DMS114 treated with DMSO at 0.1 percent for 48 hours (cell line): ENCODE measurements around the gene CTNNA2.

Experiments
- DNase-seq: peaks from one replicate; lab custom pipeline; 2025; ENCODE audit not compliant: unreplicated experiment; lab: John Stamatoyannopoulos, UW

CTNNA2 gene

DNA sequence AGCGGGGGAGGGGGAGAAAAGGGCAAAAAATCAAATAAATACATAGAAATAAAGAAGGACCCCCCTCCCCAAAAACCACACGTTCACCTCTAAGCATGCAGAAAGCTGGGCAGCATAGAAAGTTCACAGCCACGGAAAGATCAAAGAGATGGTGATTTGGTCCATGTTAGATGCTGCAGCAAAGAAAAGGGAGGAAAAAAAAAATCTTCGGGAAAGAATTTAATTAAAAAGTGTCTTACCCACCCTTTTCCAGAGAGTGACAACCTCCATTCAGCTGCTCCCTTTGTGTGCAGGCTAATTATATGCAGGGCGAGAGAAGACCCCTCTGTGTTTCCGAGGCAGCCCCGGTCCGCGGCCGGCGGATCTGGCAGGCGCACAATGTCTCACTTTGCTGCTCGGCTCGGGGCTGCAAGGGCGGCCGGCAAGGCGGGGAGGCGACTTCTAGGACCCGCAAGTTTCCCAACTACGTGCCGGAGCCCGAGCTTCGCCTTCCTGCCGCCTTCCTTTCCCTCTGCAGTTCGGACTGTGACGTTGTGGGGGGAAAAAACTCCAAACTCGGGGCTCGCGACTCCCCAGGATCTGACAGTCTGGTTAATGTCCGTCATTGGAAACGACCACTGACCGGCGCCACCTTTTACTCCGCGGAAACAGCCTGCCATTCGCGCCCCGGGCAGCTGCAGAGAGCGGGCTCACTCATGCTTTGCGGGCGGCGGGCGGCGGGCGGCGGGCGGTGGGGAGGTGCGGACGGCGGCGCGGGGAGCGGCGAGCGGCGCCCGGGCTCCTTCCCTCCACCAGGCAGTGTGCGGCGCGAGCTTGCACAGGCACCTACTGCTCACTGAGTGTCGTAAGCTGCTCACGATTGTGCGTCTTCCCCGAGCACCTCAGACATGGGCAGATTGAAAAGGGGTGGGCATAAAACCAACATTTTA is 791.3 kb downstream of the CTNNA2 start, which contains the start of gene LRRTM1:
Gene LRRTM1, minus strand, starts transcription at position 844 of the 929 bp plus-strand sequence. CDS start 933 bp downstream, outside the sequence.
- DNase-seq = no peak

DNA sequence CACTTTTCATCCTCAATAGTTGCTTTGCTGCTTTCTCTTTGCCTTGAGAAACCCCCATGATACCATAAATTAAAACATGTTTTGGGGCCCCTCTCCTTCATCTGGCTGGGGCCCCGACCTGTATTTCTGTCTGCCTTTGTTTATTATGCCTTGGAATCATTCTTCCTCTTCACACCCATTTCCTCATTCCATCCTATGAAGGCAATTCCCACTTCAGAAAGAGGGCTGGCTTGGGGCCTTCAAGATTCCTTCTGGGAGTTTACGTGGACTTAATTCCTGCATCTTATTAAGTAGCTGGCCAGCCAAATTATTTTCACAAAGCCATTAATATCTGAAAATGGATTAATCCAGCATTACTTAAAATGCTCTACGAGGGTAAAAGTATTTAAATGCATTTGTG is 798.5 kb downstream of the CTNNA2 start:
- DNase-seq = no peak

- DNase-seq = no peak
These were observed 799.5 kb downstream of the CTNNA2 start for GRCh38 chr2:80312282-80312839.

DNA sequence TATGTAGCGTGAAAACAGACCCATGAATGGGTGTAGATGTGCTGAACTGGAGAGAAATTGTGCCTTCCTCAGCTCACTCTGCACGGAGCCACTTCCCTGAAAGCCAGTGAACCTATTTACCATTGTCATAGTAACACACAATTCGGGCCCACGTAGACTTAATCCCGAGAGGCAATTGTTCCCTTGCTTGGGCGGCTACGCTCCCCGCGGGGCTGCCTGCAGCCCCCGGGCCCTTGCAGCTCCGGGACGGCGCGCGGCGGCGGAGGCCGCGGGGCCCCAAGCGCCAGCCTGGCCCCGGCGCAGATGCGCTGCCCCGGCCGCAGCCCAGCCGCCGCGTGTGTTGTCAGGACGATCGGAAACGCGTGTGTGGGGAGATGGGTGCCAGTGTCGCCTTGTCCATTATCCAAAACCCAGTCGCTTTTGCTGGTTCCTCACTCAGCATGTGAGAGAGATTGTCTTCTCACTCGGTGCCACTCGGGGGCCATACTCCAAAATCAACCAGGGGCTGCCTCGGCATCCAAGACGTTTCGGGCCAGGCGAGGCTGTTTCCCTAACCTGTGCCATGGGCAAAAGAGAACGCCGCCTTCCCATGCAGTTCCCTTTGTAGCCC is 809.6 kb downstream of the CTNNA2 start:
- no peak for DNase-seq

DNA sequence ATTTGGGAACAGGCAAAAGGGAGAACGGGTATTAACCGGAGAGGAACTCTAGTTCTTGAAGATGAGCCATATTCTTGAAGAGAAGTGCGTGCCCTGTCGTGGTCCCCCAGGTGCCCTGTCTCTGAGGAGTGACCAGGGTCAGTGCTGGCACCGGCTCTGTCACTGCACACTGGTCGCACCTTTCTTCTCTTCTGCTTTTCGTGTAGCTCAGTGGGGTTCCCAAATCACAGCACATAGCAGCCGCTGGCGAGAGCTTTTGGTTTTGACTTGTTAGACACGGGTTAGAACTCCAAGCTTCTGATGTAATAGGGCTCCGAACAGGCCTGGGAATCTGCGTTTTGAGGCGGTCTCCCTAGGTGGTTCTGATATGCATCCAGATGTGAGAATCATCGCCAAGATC is 810.1 kb downstream of the CTNNA2 start:
- no peak for DNase-seq

- no peak for DNase-seq
These were observed 810.8 kb downstream of the CTNNA2 start for GRCh38 chr2:80323610-80324009.

DNA sequence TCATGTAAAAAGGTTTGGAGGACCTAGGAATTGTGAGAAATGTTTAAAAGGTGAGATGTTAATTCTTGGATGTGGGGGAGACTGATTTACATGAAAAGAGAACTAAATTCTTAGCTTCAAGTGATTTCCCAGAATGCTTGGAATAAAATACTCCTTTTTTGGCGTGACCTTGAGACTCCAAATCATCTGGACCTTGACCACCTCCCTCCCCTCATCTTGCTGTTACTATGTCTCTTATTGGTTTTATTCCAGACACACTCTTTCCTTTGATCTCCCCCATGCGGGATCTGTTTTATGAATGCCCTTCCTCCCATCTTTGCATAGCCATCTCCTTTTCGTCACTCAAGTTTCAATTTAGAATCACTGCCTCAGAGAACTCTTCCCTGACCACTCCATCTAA is 811.7 kb downstream of the CTNNA2 start:
- no peak for DNase-seq

DNA sequence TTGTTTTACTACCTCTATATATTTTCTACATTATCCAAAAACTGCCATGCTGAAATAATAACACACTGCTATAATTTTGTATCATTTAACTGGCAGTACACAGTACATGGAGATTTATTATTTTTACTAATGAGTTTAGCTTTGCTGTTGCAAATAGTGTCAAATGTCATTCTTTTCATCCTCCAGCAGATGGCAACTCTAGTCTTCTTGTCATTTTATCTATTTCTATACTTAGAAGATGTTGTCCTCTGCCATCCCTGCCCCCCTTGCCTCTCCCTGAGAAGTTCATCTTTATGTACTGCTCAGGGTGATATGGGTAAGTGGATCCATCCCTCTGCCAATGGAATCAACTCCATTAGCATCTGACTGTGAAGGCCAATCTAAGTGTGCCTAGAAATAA is 813.4 kb downstream of the CTNNA2 start:
- DNase-seq = peak; percentile 19

- DNase-seq = no peak
These were observed 814.0 kb downstream of the CTNNA2 start for GRCh38 chr2:80326861-80327260.

- DNase-seq = no peak
These were observed 815.3 kb downstream of the CTNNA2 start for GRCh38 chr2:80328159-80328571.

GRCh38 chr2:80329491-80329890 is 816.6 kb downstream of the CTNNA2 start:
- no peak for DNase-seq

GRCh38 chr2:80330527-80331450 is 817.9 kb downstream of the CTNNA2 start:
- no peak for DNase-seq

GRCh38 chr2:80333886-80334285 is 821.0 kb downstream of the CTNNA2 start:
- no peak for DNase-seq

DNA sequence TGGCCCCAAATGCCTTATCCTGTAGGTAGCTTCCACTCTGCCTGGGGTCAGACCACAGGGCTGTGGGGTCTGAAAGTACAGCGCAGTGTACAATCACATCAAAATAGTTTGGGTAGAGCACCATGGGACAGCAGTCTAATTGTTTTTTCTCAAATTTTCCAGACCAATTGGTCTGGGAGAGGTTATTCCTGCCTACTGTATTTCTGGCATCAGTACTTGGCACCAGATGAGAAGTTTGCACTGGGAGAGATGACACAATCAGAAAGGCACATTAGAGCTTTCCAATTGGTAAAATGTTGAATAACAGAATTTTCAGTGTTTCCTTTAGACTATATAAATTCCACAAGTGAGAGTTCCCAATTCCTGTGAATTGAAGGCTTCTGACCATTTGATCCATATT is 822.6 kb downstream of the CTNNA2 start:
- DNase-seq = no peak

- no peak for DNase-seq
These were observed 825.9 kb downstream of the CTNNA2 start for GRCh38 chr2:80338794-80339193.

DNA sequence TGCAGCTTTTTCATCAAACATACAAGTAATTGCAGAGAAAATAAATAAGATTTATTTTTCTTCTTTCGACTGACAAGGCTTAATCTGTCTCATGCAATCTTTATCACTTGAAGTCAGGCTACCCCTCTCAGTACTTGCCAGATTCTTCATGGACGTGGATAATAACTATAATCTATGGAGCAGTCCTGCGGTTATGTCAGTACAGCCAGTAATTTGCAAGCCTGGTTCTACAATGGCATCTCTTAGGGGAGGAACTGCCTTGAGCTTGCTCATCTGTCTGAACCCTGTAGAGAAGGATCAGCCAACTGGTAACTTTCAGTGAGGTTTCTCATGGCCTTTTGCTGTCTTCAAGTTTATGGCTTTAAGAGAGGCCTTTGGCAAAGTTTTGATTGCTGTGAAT is 827.2 kb downstream of the CTNNA2 start:
- no peak for DNase-seq

GRCh38 chr2:80348078-80348477 is 835.2 kb downstream of the CTNNA2 start:
- DNase-seq = no peak

GRCh38 chr2:80348953-80349352 is 836.1 kb downstream of the CTNNA2 start:
- DNase-seq = no peak

GRCh38 chr2:80351231-80351630 is 838.4 kb downstream of the CTNNA2 start:
- DNase-seq = no peak

DNA sequence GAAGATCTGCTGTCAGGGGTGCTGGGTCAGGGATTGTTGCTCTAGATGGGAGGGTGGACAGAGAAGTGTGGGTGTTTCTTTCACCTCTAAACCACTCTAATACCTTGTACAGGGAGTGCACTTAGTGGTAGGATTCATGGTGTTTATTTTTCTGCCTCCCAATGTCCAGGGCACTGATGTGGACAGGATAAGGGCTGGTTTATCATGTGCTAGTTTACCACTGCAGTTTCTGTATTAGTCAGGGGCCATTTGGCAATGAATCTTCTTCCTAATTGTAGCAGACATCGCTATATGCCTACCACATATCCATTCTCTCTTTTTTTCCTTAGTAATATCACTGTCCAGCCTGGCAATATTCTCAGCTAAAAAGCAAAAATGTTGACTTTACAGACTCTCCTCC is 842.0 kb downstream of the CTNNA2 start:
- DNase-seq = no peak

GRCh38 chr2:80361904-80362303 is 849.1 kb downstream of the CTNNA2 start:
- no peak for DNase-seq
